ENCODE results near the gene TOR1B. TPM values are rescaled to one million over a fixed set of nuclear protein-coding genes. Genes with fewer than 3 reads are reported as not detected.

Gene TOR1B
- total and polyA plus RNA-seq, 2 of the 4 experiments (the other 2 are of a cell fraction) = 15.6 to 21.0 TPM

DNA sequence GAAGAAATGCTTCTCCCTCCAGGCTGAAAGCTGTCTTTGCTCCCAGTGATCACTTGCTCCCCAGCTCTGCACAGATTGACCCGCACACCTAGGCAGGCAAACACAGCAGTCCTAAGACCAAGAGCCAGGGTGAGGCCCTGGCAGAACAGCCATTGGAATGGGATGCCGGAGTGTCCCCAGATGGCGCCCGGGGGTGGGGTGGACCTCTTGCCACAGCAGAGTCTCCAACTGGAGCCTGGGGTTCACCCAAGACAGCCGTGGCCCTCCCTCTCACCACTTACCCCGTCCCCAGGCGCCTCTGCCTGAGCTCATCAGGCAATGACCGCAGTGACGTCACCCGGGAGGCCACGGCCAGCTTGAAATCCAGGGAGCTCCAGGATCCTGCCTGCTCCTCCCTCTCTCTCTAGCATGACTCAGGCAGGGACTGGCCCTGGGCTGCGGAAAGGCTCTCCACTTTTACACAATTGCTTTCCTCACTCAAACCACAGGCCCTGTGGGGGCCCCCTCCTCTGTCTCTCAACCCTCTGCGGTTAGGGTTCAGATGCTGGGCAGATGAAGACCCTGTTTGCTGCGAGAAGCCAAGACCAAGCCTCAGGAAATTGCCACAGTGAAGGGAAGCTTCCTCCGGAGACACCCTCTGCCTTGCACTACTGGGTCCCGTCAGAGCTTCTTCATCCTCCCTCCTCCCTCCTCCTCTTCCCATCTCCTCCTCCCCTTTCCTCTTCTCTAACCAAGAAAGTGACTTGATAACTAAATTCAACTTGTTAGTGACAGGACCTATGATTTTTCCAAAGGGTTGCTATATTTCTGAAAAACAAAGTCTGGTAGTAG lies 25.8 kb upstream of the TOR1B start:
- Histone ChIP-seq H3K9ac (ENCODE audit: low read depth, low read length) (peak overlapping the region; percentile 41), H3K4me2 (ENCODE audit: low read depth, low read length) (peak overlapping the region; percentile 51), H3K9me3 (ENCODE audit: control insufficient read depth, insufficient read depth, low read length) (no peaks in the 10 kb centered on the region), H3K23ac (ENCODE audit: low read depth, low read length) (peak overlapping the region; percentile 95), H3K14ac (replicated peaks; ENCODE audit: low read depth, low read length) (peak overlapping the region; percentile 92), H3K27ac (ENCODE audit: insufficient read depth, low read length) (peak overlapping the region; percentile 85), H3K4me1 (ENCODE audit: control insufficient read depth, insufficient read depth, low read length) (peaks cover 21% of the 10 kb centered on the region), H3K56ac (ENCODE audit: extremely low read depth, insufficient read depth, low read length) (peak overlapping the region; percentile 78), H3K9me1 (ENCODE audit: insufficient read depth, low read length) (peaks cover 25% of the 10 kb centered on the region), H2BK120ac (ENCODE audit: low read depth, low read length) (peak overlapping the region; percentile 97), H3K27me3 (ENCODE audit: control insufficient read depth, insufficient read depth, low read length) (no peaks in the 10 kb centered on the region), H4K8ac (ENCODE audit: low read depth in 2 of 2, low read length in 2 of 2) (peak overlapping the region; percentile 30 to 90), H2BK15ac (ENCODE audit: low read depth, low read length) (peak overlapping the region; percentile 66), H3K79me1 (ENCODE audit: low read depth in 1 of 2, low read length in 2 of 2) (no peaks in the 10 kb centered on the region), H4K20me1 (ENCODE audit: insufficient read depth, low read length) (no peaks in the 10 kb centered on the region), H2AFZ (replicated peaks; ENCODE audit: low read length, poor library complexity) (peak overlapping the region; percentile 92), H2AK9ac (replicated peaks; ENCODE audit: low read depth, low read length, poor library complexity) (peak overlapping the region; percentile 84), H3K4me3 (ENCODE audit: insufficient read depth, low read depth, low read length) (peak overlapping the region; percentile 1; the same call in 1 of the 2 replicates), H3K18ac (ENCODE audit: low read depth, low read length) (peak overlapping the region; percentile 57), H4K91ac (ENCODE audit: insufficient read depth, low read depth, low read length) (peak overlapping the region; percentile 96), H3K4ac (ENCODE audit: low read depth, low read length) (peak overlapping the region; percentile 90), H4K5ac (ENCODE audit: low read depth, low read length) (peak overlapping the region; percentile 73), H2BK20ac (ENCODE audit: low read depth, low read length) (peak overlapping the region; percentile 96), H3K36me3 (ENCODE audit: control insufficient read depth, insufficient read depth, low read length) (no peaks in the 10 kb centered on the region), H2AK5ac (ENCODE audit: low read depth, low read length) (peak overlapping the region; percentile 93), H2BK5ac (ENCODE audit: low read depth, low read length, poor library complexity, severe bottlenecking) (peak overlapping the region; percentile 88)
- dilution Hi-C loops (cut with HindIII; ENCODE audit: low sequenced_read_pairs, unreplicated experiment) (no loop called here), in situ Hi-C loops (cut with MboI; ENCODE audit: low sequenced_read_pairs) (no loop called here), intact Hi-C loops (cut with micrococcal nuclease) (loop anchor here (2.0 kb wide), 1 partner anchor 14 kb away; no protein-coding TSS in a partner anchor)
- ATAC-seq (ENCODE audit: low read depth) (peak; percentile 95), DNase-seq (peak; percentile 100)
- ChIA-PET CTCF (interaction anchor here (1.2 to 1.9 kb wide), 3 partner anchors 35 to 135 kb away, joined by 4 to 17 read pairs (median 4); no protein-coding TSS in a partner anchor), POLR2A (ENCODE audit: unreplicated experiment) (interaction anchor here (0.5 kb wide), 1 partner anchor 82 kb away, joined by 3 read pairs; no protein-coding TSS in a partner anchor)
- 28% methylated on average over 3 of the region's 16 CpGs; no CpG with 5 or more reads in 1 of the 2 experiments for WGBS, 2 experiments (ENCODE audit: extremely low coverage in 2 of 2, insufficient read length in 1 of 2)
- BruUV-seq (replicated peaks) = no TSS peak
- TF ChIP-seq CEBPB (IDR thresholded peaks at IDR 0.05; ENCODE audit: low read depth, low read length) (peak; percentile 86), FOS (IDR thresholded peaks at IDR 0.05; ENCODE audit: low read depth, low read length) (peak; percentile 97), RFX5 (IDR thresholded peaks at IDR 0.05; ENCODE audit: low read depth, low read length) (no peak), SMC3 (IDR thresholded peaks at IDR 0.05; ENCODE audit: low read depth, low read length) (peak; percentile 6; the same call in 1 of the 2 replicates), BHLHE40 (IDR thresholded peaks at IDR 0.05; ENCODE audit: low read depth, low read length) (peak; percentile 58; the same call in 1 of the 2 replicates), RCOR1 (IDR thresholded peaks at IDR 0.05; ENCODE audit: insufficient replicate concordance, low read length) (peak; percentile 41), MAFK (IDR thresholded peaks at IDR 0.05; ENCODE audit: low read depth, low read length) (0 out of 2 replicates have a peak, but pooled peaks have one; percentile 4), NFE2L2 (IDR thresholded peaks at IDR 0.05; ENCODE audit: low read depth, low read length) (peak; percentile 77), POLR2A (IDR thresholded peaks at IDR 0.05; ENCODE audit: low read depth, low read length) (peak; percentile 29), MAZ (IDR thresholded peaks at IDR 0.05; ENCODE audit: borderline replicate concordance, low read depth, low read length) (peak; percentile 98)
- TF ChIP-seq, protein P1, sequence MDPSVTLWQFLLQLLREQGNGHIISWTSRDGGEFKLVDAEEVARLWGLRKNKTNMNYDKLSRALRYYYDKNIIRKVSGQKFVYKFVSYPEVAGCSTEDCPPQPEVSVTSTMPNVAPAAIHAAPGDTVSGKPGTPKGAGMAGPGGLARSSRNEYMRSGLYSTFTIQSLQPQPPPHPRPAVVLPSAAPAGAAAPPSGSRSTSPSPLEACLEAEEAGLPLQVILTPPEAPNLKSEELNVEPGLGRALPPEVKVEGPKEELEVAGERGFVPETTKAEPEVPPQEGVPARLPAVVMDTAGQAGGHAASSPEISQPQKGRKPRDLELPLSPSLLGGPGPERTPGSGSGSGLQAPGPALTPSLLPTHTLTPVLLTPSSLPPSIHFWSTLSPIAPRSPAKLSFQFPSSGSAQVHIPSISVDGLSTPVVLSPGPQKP (IDR thresholded peaks at IDR 0.05; ENCODE audit: borderline replicate concordance, low read depth, low read length) = no peak
- TF ChIP-seq, protein P2, sequence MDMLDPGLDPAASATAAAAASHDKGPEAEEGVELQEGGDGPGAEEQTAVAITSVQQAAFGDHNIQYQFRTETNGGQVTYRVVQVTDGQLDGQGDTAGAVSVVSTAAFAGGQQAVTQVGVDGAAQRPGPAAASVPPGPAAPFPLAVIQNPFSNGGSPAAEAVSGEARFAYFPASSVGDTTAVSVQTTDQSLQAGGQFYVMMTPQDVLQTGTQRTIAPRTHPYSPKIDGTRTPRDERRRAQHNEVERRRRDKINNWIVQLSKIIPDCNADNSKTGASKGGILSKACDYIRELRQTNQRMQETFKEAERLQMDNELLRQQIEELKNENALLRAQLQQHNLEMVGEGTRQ (IDR thresholded peaks at IDR 0.05; ENCODE audit: low read depth, low read length) = no peak
- TF ChIP-seq, protein P3, sequence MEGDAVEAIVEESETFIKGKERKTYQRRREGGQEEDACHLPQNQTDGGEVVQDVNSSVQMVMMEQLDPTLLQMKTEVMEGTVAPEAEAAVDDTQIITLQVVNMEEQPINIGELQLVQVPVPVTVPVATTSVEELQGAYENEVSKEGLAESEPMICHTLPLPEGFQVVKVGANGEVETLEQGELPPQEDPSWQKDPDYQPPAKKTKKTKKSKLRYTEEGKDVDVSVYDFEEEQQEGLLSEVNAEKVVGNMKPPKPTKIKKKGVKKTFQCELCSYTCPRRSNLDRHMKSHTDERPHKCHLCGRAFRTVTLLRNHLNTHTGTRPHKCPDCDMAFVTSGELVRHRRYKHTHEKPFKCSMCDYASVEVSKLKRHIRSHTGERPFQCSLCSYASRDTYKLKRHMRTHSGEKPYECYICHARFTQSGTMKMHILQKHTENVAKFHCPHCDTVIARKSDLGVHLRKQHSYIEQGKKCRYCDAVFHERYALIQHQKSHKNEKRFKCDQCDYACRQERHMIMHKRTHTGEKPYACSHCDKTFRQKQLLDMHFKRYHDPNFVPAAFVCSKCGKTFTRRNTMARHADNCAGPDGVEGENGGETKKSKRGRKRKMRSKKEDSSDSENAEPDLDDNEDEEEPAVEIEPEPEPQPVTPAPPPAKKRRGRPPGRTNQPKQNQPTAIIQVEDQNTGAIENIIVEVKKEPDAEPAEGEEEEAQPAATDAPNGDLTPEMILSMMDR (conservative IDR thresholded peaks at IDR 0.05; ENCODE audit: low read depth, low read length) = no peak

Measured in IMR-90 (cell line).